Keratinocyte (primary cell): ENCODE results near the gene PTMA.

ENCODE experiments used
- CTCF ChIP-seq, 3 experiments: IDR thresholded peaks in 1 of 3; conservative IDR thresholded peaks in 1 of 3; optimal IDR thresholded peaks in 1 of 3; 2 replicates in 2 of 3; 3 replicates in 1 of 3; pipeline versions ENCODE3 to v1.5.1; 2011; ENCODE audit warnings: low read length in 3 of 3, mild to moderate bottlenecking in 3 of 3, moderate library complexity in 2 of 3, control low read depth in 1 of 3, inconsistent platforms in 1 of 3; ENCODE audit not compliant: insufficient read depth in 2 of 3; ENCODE audit errors: extremely low read depth in 1 of 3
- EZH2 ChIP-seq: IDR thresholded peaks from one replicate; pipeline ENCODE4 v1.6.1; 2012; ENCODE audit warnings: inconsistent platforms, mild to moderate bottlenecking, low read length, moderate library complexity

- no peak for TF ChIP-seq CTCF (optimal IDR thresholded peaks at IDR 0.05 in 1 of 3, IDR thresholded peaks at IDR 0.05 in 1 of 3, conservative IDR thresholded peaks at IDR 0.05 in 1 of 3; ENCODE audit: extremely low read depth in 1 of 3, insufficient read depth in 2 of 3, low read length in 3 of 3)
- TF ChIP-seq EZH2, result no peak
Measured at GRCh38 chr2:231722721-231723307, 14.5 kb downstream of the PTMA start.
